Esophagus muscularis mucosa (tissue), 4 donors: ENCODE data around the gene VAMP5. TPM values are rescaled to one million over a fixed set of nuclear protein-coding genes. Genes with fewer than 3 reads are reported as not detected.
"Not testable (repeated sequence)": the region's sequence is repeated elsewhere in the genome, so short reads cannot be mapped to it uniquely, and the experiment has no call there.

ENCODE experiments used
- DNase-seq: peaks from one replicate; pipeline ENCODE4 v3.0.0-alpha.2; 2017; ENCODE audit errors: extremely low spot score
- H3K27ac ChIP-seq, 4 donors: fragments of 200-600 bp; sonication (generic); replicated peaks in 1 of 4; 1 replicate in 3 of 4; 2 replicates in 1 of 4; pipeline ENCODE4 v1.5.1; 2016 to 2019; ENCODE audit warnings: mild to moderate bottlenecking in 1 of 4
- H3K27me3 ChIP-seq, 4 donors: fragments of 200-600 bp; sonication (generic); one replicate each; pipeline versions ENCODE4 v1.5.1 to v1.6.0; 2016 to 2019
- H3K36me3 ChIP-seq, 4 donors: fragments of 200-600 bp; sonication (generic); one replicate each; pipeline ENCODE4 v1.5.1; 2016 to 2019
- H3K4me1 ChIP-seq, 4 donors: fragments of 200-600 bp; sonication (generic); one replicate each; pipeline ENCODE4 v1.5.1; 2016 to 2019
- H3K4me3 ChIP-seq, 4 donors: fragments of 200-600 bp; sonication (generic); 1 replicate in 2 of 4; 2 replicates in 2 of 4; pipeline ENCODE4 v1.5.1; 2016 to 2019; ENCODE audit warnings: mild to moderate bottlenecking in 4 of 4, moderate library complexity in 1 of 4
- H3K9me3 ChIP-seq, 4 donors: fragments of 200-600 bp; sonication (generic); 1 replicate in 3 of 4; 2 replicates in 1 of 4; pipeline ENCODE4 v1.5.1; 2016 to 2019
- EP300 ChIP-seq: sonication (generic); formaldehyde crosslinking; IDR thresholded peaks from one replicate; pipeline ENCODE4 v1.6.1; 2017; ENCODE audit warnings: antibody characterized with exemption
- POLR2A ChIP-seq: fragments of 450-650 bp; IDR thresholded peaks from one replicate; pipeline ENCODE4 v1.6.1; 2017; ENCODE audit warnings: antibody characterized with exemption, moderate library complexity, mild to moderate bottlenecking, low read depth
- POLR2AphosphoS5 ChIP-seq, 2 donors: sonication (generic); formaldehyde crosslinking; IDR thresholded peaks; one replicate each; pipeline ENCODE4 v1.6.1; 2017; ENCODE audit warnings: antibody characterized with exemption in 2 of 2
- WGBS: methylation state at CpG from one replicate; pipeline ENCODE4 v1.1.5; 2018; 5-methylcytosine and 5-hydroxymethylcytosine counted together
- intact Hi-C: fragments of 100-400 bp; cut with DNase I; formaldehyde crosslinking; loops from one replicate; pipeline ENCODE4 v1.15.1; 2023
- total RNA-seq, 4 donors: library from RNA; depleted of rRNA; stranded (reverse); fragments of >200 nt; gene quantifications; one replicate each; pipeline versions ENCODE4 v1.1.0 to v1.2.1, GENCODE V29; 2016
- TF ChIP-seq, protein P1 (sequence below), 3 experiments: fragments of 200-600 bp in 2 of 3; fragments of 450-650 bp in 1 of 3; sonication (generic) in 2 of 3; IDR thresholded peaks; one replicate each; pipeline ENCODE4 v1.5.1; 2017 to 2019; ENCODE audit warnings: antibody characterized with exemption in 3 of 3, mild to moderate bottlenecking in 2 of 3, moderate library complexity in 1 of 3

The VAMP5 gene
- total RNA-seq, 4 donors from 2014 or later, result 35.6 to 50.7 (median 42.0) TPM

DNA sequence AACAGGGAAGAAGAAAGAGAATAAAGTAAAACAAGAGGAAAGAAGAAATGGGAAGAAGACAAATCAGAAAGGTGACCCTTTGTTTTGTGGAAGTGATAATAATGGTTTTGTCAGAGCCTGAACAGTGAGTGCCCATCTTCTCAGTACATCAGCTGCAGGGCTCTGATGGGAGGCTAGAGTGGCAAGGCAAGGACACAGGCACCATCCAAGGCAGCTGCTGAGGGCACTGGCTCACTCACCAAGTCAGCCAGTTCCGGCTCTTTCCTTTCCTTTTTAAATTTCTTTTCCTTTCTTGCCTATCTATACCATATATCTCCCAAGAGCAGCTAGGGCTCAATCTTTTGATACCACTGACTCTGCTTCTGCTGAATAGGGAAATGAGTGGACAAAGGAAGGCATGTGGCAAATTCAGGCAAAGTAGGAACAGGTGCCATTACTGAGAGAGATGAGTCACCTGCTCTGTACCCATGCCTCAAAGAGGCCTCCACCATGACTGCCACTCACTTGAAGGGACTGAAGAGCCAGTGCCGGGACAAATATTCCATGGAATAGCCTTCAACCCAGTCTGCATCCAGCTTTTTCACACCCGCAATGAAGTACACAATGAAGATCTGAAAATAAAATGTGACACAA lies 29.1 kb upstream of the VAMP5 start:
- no peak overlapping the region for H3K4me3 ChIP-seq
- TF ChIP-seq EP300 (no peak), POLR2AphosphoS5 (IDR thresholded peaks at IDR 0.05) (no peak), POLR2A (no peak)
- TF ChIP-seq, protein P1, sequence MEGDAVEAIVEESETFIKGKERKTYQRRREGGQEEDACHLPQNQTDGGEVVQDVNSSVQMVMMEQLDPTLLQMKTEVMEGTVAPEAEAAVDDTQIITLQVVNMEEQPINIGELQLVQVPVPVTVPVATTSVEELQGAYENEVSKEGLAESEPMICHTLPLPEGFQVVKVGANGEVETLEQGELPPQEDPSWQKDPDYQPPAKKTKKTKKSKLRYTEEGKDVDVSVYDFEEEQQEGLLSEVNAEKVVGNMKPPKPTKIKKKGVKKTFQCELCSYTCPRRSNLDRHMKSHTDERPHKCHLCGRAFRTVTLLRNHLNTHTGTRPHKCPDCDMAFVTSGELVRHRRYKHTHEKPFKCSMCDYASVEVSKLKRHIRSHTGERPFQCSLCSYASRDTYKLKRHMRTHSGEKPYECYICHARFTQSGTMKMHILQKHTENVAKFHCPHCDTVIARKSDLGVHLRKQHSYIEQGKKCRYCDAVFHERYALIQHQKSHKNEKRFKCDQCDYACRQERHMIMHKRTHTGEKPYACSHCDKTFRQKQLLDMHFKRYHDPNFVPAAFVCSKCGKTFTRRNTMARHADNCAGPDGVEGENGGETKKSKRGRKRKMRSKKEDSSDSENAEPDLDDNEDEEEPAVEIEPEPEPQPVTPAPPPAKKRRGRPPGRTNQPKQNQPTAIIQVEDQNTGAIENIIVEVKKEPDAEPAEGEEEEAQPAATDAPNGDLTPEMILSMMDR (IDR thresholded peaks at IDR 0.05), result no peak
- H3K27ac ChIP-seq, result no peak overlapping the region
- peaks cover 4 to 23% (median 12%) of the 10 kb centered on the region in 4 donors for H3K4me1 ChIP-seq
- H3K9me3 ChIP-seq, result no peaks in the 10 kb centered on the region
- WGBS, result 91% methylated on average over 3 of the region's 3 CpGs
- H3K36me3 ChIP-seq, result peaks cover 42 to 93% (median 71%) of the 10 kb centered on the region in 4 donors
- DNase-seq, result no peak
- intact Hi-C loops, result no loop called here
- no peaks in the 10 kb centered on the region for H3K27me3 ChIP-seq

DNA sequence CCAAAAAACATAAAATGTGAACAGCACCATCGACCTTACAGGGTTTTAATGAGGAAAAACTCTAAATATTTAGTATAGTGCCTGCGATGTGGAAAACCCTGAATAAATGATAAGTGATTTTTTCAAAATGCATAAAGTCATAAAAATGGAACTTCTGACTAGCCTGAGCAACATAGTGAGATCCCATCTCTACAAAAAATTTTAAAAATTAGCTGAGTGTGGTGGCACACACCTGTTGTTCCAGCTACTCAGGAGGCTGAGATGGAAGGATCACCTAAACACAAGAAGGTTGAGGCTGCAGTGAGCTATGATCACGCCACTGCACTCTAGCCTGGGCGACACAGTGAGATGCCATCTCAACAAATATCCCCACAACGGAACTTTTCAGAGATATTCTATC lies 27.1 kb upstream of the VAMP5 start:
- Histone ChIP-seq H3K9me3 (no peaks in the 10 kb centered on the region), H3K27me3 (no peaks in the 10 kb centered on the region), H3K36me3 (peaks cover 26 to 73% (median 53%) of the 10 kb centered on the region in 4 donors), H3K27ac (no peak overlapping the region), H3K4me1 (peaks cover 16 to 31% (median 24%) of the 10 kb centered on the region in 4 donors), H3K4me3 (no peak overlapping the region)
- 87% methylated on average over 5 of the region's 5 CpGs for WGBS
- no peak for TF ChIP-seq POLR2A
- TF ChIP-seq, protein P1 (IDR thresholded peaks at IDR 0.05), result no peak
- TF ChIP-seq EP300, result no peak
- no peak for TF ChIP-seq POLR2AphosphoS5 (IDR thresholded peaks at IDR 0.05)
- DNase-seq, result no peak
- intact Hi-C loops, result no loop called here

- H3K4me3 ChIP-seq, result no peak overlapping the region
- H3K9me3 ChIP-seq, result no peaks in the 10 kb centered on the region
- peaks cover 20 to 63% (median 43%) of the 10 kb centered on the region in 4 donors for H3K36me3 ChIP-seq
- peaks cover 19 to 33% (median 26%) of the 10 kb centered on the region in 4 donors for H3K4me1 ChIP-seq
- WGBS, result 100% methylated on average over 1 of the region's 1 CpG
- intact Hi-C loops, result no loop called here
- DNase-seq, result no peak
- TF ChIP-seq, protein P1 (IDR thresholded peaks at IDR 0.05), result no peak
- TF ChIP-seq POLR2A (no peak), EP300 (no peak), POLR2AphosphoS5 (IDR thresholded peaks at IDR 0.05) (no peak)
- H3K27ac ChIP-seq, result no peak overlapping the region
- H3K27me3 ChIP-seq, result no peaks in the 10 kb centered on the region
Observed at GRCh38 chr2:85558160-85558559, 26.1 kb upstream of the VAMP5 start.

DNA sequence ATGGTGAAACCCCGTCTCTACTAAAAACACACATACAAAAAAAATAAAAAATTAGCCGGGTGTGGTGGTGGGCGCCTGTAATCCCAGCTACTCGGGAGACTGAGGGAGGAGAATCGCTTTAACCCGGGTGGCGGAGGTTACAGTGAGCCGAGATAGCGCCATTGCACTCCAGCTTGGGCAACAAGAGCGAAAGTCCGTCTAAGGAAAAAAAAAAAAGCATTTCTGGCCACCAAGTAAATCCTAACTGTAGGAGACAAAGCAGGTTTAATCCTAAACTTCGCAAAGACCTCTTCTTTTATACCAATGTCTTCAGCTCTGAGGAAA lies 23.9 kb upstream of the VAMP5 start:
- Histone ChIP-seq H3K4me3 (peak overlapping the region; percentile 70 to 93 (median 79)), H3K36me3 (peaks cover 3 to 41% (median 21%) of the 10 kb centered on the region in 4 donors), H3K4me1 (peaks cover 19 to 33% (median 26%) of the 10 kb centered on the region in 4 donors)
- WGBS, result 85% methylated on average over 12 of the region's 12 CpGs
- DNase-seq, H3K9me3 ChIP-seq, H3K27ac ChIP-seq, H3K27me3 ChIP-seq: not testable (repeated sequence)
- intact Hi-C loops, result loop anchor here (5.0 kb wide), 1 partner anchor 37 kb away; the partner anchor contains the start of gene RNF181

GRCh38 chr2:85560812-85561279 lies 23.4 kb upstream of the VAMP5 start:
- Histone ChIP-seq H3K27ac (peak overlapping the region; percentile 86 to 89 (median 86)), H3K4me1 (peaks cover 19 to 33% (median 26%) of the 10 kb centered on the region in 4 donors), H3K36me3 (peaks cover 2 to 36% (median 16%) of the 10 kb centered on the region in 4 donors), H3K27me3 (no peaks in the 10 kb centered on the region), H3K4me3 (peak overlapping the region; percentile 70 to 93 (median 79)), H3K9me3 (no peaks in the 10 kb centered on the region)
- 6% methylated on average over 10 of the region's 14 CpGs for WGBS
- intact Hi-C loops, result loop anchor here (5.0 kb wide), 1 partner anchor 36 kb away; the partner anchor contains the start of gene RNF181
- no peak for DNase-seq
- TF ChIP-seq, protein P1 (IDR thresholded peaks at IDR 0.05), result no peak
- TF ChIP-seq POLR2AphosphoS5 (IDR thresholded peaks at IDR 0.05) (no peak), POLR2A (no peak), EP300 (no peak)
